SK-N-SH (cell line): ENCODE data around the gene MBNL1. TPM values are rescaled to one million over a fixed set of nuclear protein-coding genes. Genes with fewer than 3 reads are reported as not detected.

Experiments used
- polyA plus RNA-seq, 3 experiments: library from polyadenylated mRNA; depleted of rRNA; stranded (reverse); fragments of >200 nt; gene quantifications; 2 replicates each; pipeline ENCODE4 v1.2.3, GENCODE V29; 2012
- small RNA-seq, 7 experiments: library from RNA; depleted of rRNA; stranded (forward); fragments of <200 nt; gene quantifications; one replicate each; pipeline ENCODE3, GENCODE V24; 2012

Gene MBNL1
- polyA plus RNA-seq, 1 of the 3 experiments (the other 2 are of a cell fraction), result 44.3 TPM

Small RNA genes within 50 kb of the gene (small RNA-seq; reads per million reads assigned to genes)
- gene RF00019, result 0 reads per million in 7 experiments
